K562 (cell line): ENCODE measurements around the gene DPH2. TPM values are rescaled to one million over a fixed set of nuclear protein-coding genes. Genes with fewer than 3 reads are reported as not detected.
A peak's percentile ranks its signal among the peaks of the same experiment; 100 is the strongest.

Experiments used
- ATF6 ChIP-seq: sonication (generic); formaldehyde crosslinking; IDR thresholded peaks from 2 replicates; pipeline ENCODE4 v1.4.0; 2020; ENCODE audit warnings: mild to moderate bottlenecking, missing genetic modification reagents
- CREB3L1 ChIP-seq: fragments of 450-650 bp; IDR thresholded peaks from 2 replicates; pipeline ENCODE4 v1.6.1; 2014; ENCODE audit warnings: low read depth, mild to moderate bottlenecking, moderate library complexity, borderline replicate concordance
- DPF2 ChIP-seq: fragments of 450-650 bp; IDR thresholded peaks from 2 replicates; pipeline ENCODE4 v1.6.1; 2016
- E2F6 ChIP-seq, 2 experiments: IDR thresholded peaks; 2 replicates each; pipeline ENCODE4 v1.6.1; 2011; ENCODE audit warnings: borderline replicate concordance in 1 of 2, control low read depth in 1 of 2, low read depth in 1 of 2, low read length in 1 of 2, mild to moderate bottlenecking in 1 of 2, mixed read lengths in 1 of 2, moderate library complexity in 1 of 2; ENCODE audit not compliant: insufficient read depth in 1 of 2, insufficient read length in 1 of 2, poor library complexity in 1 of 2, severe bottlenecking in 1 of 2; ENCODE audit errors: extremely low read depth in 1 of 2
- GATAD2B ChIP-seq: fragments of 450-650 bp; IDR thresholded peaks from 2 replicates; pipeline ENCODE4 v1.6.1; 2017; ENCODE audit warnings: mild to moderate bottlenecking, borderline replicate concordance
- KDM1A ChIP-seq, 2 experiments: fragments of 450-650 bp; IDR thresholded peaks; 2 replicates each; pipeline ENCODE4 v1.6.1; 2016; ENCODE audit warnings: mild to moderate bottlenecking in 2 of 2
- MAX ChIP-seq: sonication (generic); formaldehyde crosslinking; IDR thresholded peaks from 2 replicates; pipeline ENCODE4 v1.9.0; 2022; ENCODE audit warnings: mild to moderate bottlenecking, missing genetic modification reagents
- NCOA1 ChIP-seq: fragments of 450-650 bp; IDR thresholded peaks from 2 replicates; pipeline ENCODE4 v1.6.1; 2016; ENCODE audit warnings: low read depth
- NFIC ChIP-seq: fragments of 450-650 bp; IDR thresholded peaks from 2 replicates; pipeline ENCODE4 v1.6.1; 2017; ENCODE audit warnings: mild to moderate bottlenecking, inconsistent platforms
- PHF8 ChIP-seq: fragments of 200-600 bp; sonication (generic); IDR thresholded peaks from 2 replicates; pipeline ENCODE4 v1.6.1; 2012; ENCODE audit warnings: mixed run types, mild to moderate bottlenecking, inconsistent platforms, low read length, moderate library complexity, borderline replicate concordance
- POLR2AphosphoS5 ChIP-seq: IDR thresholded peaks from 2 replicates; pipeline ENCODE4 v1.6.1; 2011; ENCODE audit warnings: mild to moderate bottlenecking, low read depth, low read length, moderate library complexity; ENCODE audit not compliant: control insufficient read depth, insufficient read depth
- TAF15 ChIP-seq: fragments of 200-400 bp; formaldehyde crosslinking; IDR thresholded peaks from 2 replicates; pipeline ENCODE4 v1.6.1; 2017; ENCODE audit warnings: mild to moderate bottlenecking, low read depth, low read length, moderate library complexity
- TCF7 ChIP-seq: sonication (generic); IDR thresholded peaks from 2 replicates; pipeline ENCODE4 v1.6.1; 2016; ENCODE audit warnings: antibody characterized with exemption, borderline replicate concordance
- VEZF1 ChIP-seq: fragments of 200-800 bp; sonication (Bioruptor generic); IDR thresholded peaks from 2 replicates; pipeline ENCODE4 v1.6.1; 2017; ENCODE audit warnings: missing genetic modification characterization, missing compliant biosample characterization
- ZBTB1 ChIP-seq: sonication (generic); formaldehyde crosslinking; IDR thresholded peaks from 2 replicates; pipeline ENCODE4 v1.8.1; 2023; ENCODE audit warnings: missing genetic modification reagents, low read depth, mild to moderate bottlenecking, borderline replicate concordance
- ZBTB7A ChIP-seq: IDR thresholded peaks from 2 replicates; pipeline ENCODE4 v1.6.1; 2011; ENCODE audit warnings: low read depth, mild to moderate bottlenecking, low read length, moderate library complexity, borderline replicate concordance; ENCODE audit not compliant: control insufficient read depth
- ZNF197 ChIP-seq: fragments of 200-800 bp; sonication (Bioruptor generic); IDR thresholded peaks from 2 replicates; pipeline ENCODE4 v1.6.1; 2016; ENCODE audit warnings: low read depth, missing genetic modification characterization, missing compliant biosample characterization
- ZNF740 ChIP-seq, 3 experiments: fragments of 200-800 bp in 1 of 3; sonication (Bioruptor generic) in 1 of 3; sonication (generic) in 1 of 3; formaldehyde crosslinking in 1 of 3; IDR thresholded peaks; 2 replicates each; pipeline versions ENCODE4 v1.6.1 to v1.8.0; 2016 to 2022; ENCODE audit warnings: mild to moderate bottlenecking in 2 of 3, missing compliant biosample characterization in 2 of 3, missing genetic modification characterization in 2 of 3, missing genetic modification reagents in 1 of 3
- polyA plus RNA-seq, 8 experiments: library from polyadenylated mRNA; depleted of rRNA in 4 of 8; stranded (reverse) in 5 of 8; unstranded in 3 of 8; fragments of >200 nt; fragmentation: Nextera tagmentation in 2 of 8; fragmentation: Illumina TruSeq in 1 of 8; extraction: Ambion mirVana in 2 of 8; extraction: Trizol in 1 of 8; gene quantifications; 2 replicates each; pipeline versions ENCODE4 v1.2.1 to v1.2.3, GENCODE V29; 2011 to 2014; ENCODE audit warnings: inconsistent platforms in 1 of 8, missing spikeins in 1 of 8
- total RNA-seq, 7 experiments: library from RNA; depleted of rRNA in 6 of 7; stranded (reverse); fragments of >200 nt in 6 of 7; fragmentation: Illumina TruSeq in 2 of 7; extraction: Trizol in 2 of 7; gene quantifications; 2 replicates each; pipeline versions ENCODE4 v1.2.1 to v1.2.3, GENCODE V29; 2011 to 2021; ENCODE audit warnings: low replicate concordance in 1 of 7

DPH2 gene
- total and polyA plus RNA-seq, 9 of the 15 experiments (the other 6 are each of a cell fraction or from before 2014, with no cell fraction given), result 17.9 to 94.1 (median 68.1) TPM

GRCh38 chr1:43979528-43980254, 9.9 kb downstream of the DPH2 start (continued):
- TF ChIP-seq ATF6 (0 out of 2 replicates have a peak, but pooled peaks have one; percentile 62), E2F6 (IDR thresholded peaks at IDR 0.05; ENCODE audit: borderline replicate concordance in 1 of 2, extremely low read depth in 1 of 2, insufficient read depth in 1 of 2, insufficient read length in 1 of 2, low read depth in 1 of 2, low read length in 1 of 2, poor library complexity in 1 of 2, severe bottlenecking in 1 of 2) (peak; percentile 80 to 81), VEZF1 (CRISPR knock-in tag) (peak; percentile 31), ZNF197 (CRISPR knock-in tag) (no peak), TAF15 (no peak), KDM1A (IDR thresholded peaks at IDR 0.05) (no peak), POLR2AphosphoS5 (0 out of 2 replicates have a peak, but pooled peaks have one; percentile 21), NCOA1 (no peak), ZBTB1 (peak; percentile 46; the same call in 1 of the 2 replicates), MAX (CRISPR knock-in tag) (peak; percentile 97), ZNF740 (CRISPR knock-in tag; IDR thresholded peaks at IDR 0.05) (0 out of 2 replicates have a peak, but pooled peaks have one; percentile 42), ZNF740 (tag; IDR thresholded peaks at IDR 0.05) (no peak), CREB3L1 (peak; percentile 50; the same call in 1 of the 2 replicates), ZBTB7A (peak; percentile 20; the same call in 1 of the 2 replicates), PHF8 (0 out of 2 replicates have a peak, but pooled peaks have one; percentile 19), DPF2 (peak; percentile 39; the same call in 1 of the 2 replicates), TCF7 (no peak), GATAD2B (no peak), NFIC (peak; percentile 45; the same call in 1 of the 2 replicates)
